HEK293 (cell line): ENCODE results near the gene EHD1.

Source experiments
- GLI4 ChIP-seq: fragments of 450-650 bp; formaldehyde crosslinking; IDR thresholded peaks from 2 replicates; pipeline ENCODE4 v1.5.1; 2016; ENCODE audit warnings: missing biosample characterization, missing genetic modification characterization
- GLIS2 ChIP-seq: fragments of 450-650 bp; formaldehyde crosslinking; IDR thresholded peaks from 2 replicates; pipeline ENCODE4 v1.5.1; 2016; ENCODE audit warnings: missing biosample characterization, missing genetic modification characterization
- HOXA7 ChIP-seq: sonication (generic); formaldehyde crosslinking; IDR thresholded peaks from 2 replicates; pipeline ENCODE4 v1.8.1; 2022; ENCODE audit warnings: missing genetic modification reagents, borderline replicate concordance
- PRDM1 ChIP-seq: fragments of 450-650 bp; formaldehyde crosslinking; IDR thresholded peaks from 2 replicates; pipeline ENCODE4; 2016; ENCODE audit warnings: missing biosample characterization, missing genetic modification characterization
- SCRT1 ChIP-seq: fragments of 450-650 bp; formaldehyde crosslinking; IDR thresholded peaks from 2 replicates; pipeline ENCODE4 v1.5.1; 2016; ENCODE audit warnings: missing biosample characterization, missing genetic modification characterization, borderline replicate concordance
- SETDB1 ChIP-seq: IDR thresholded peaks from one replicate; pipeline ENCODE4 v1.6.1; 2017; ENCODE audit warnings: mild to moderate bottlenecking, low read length, moderate library complexity, mixed read lengths; ENCODE audit not compliant: insufficient read length
- SP2 ChIP-seq: fragments of 450-650 bp; formaldehyde crosslinking; IDR thresholded peaks from 2 replicates; pipeline ENCODE4 v1.5.1; 2016; ENCODE audit warnings: missing biosample characterization, missing genetic modification characterization
- SP7 ChIP-seq: fragments of 450-650 bp; formaldehyde crosslinking; IDR thresholded peaks from 2 replicates; pipeline ENCODE4 v1.5.1; 2016; ENCODE audit warnings: missing biosample characterization, missing genetic modification characterization
- TRIM28 ChIP-seq: IDR thresholded peaks from 2 replicates; pipeline ENCODE4 v1.6.1; 2011; ENCODE audit warnings: low read length, control low read depth, borderline replicate concordance
- ZBTB48 ChIP-seq: fragments of 450-650 bp; formaldehyde crosslinking; IDR thresholded peaks from 2 replicates; pipeline ENCODE4 v1.5.1; 2016; ENCODE audit warnings: missing biosample characterization, missing genetic modification characterization
- ZBTB8A ChIP-seq: fragments of 450-650 bp; formaldehyde crosslinking; IDR thresholded peaks from 2 replicates; pipeline ENCODE4 v1.5.1; 2016; ENCODE audit warnings: missing biosample characterization, missing genetic modification characterization
- ZNF10 ChIP-seq: fragments of 450-650 bp; formaldehyde crosslinking; IDR thresholded peaks from 2 replicates; pipeline ENCODE4 v1.5.1; 2017; ENCODE audit warnings: missing biosample characterization, missing genetic modification characterization
- ZNF19 ChIP-seq: fragments of 450-650 bp; formaldehyde crosslinking; IDR thresholded peaks from 2 replicates; pipeline ENCODE4; 2016; ENCODE audit warnings: missing biosample characterization, missing genetic modification characterization, low read depth
- ZNF2 ChIP-seq: fragments of 450-650 bp; formaldehyde crosslinking; IDR thresholded peaks from 2 replicates; pipeline ENCODE4 v1.5.1; 2016; ENCODE audit warnings: missing biosample characterization, missing genetic modification characterization
- ZNF211 ChIP-seq: fragments of 450-650 bp; formaldehyde crosslinking; IDR thresholded peaks from 2 replicates; pipeline ENCODE4 v1.5.1; 2016; ENCODE audit warnings: low read depth, missing biosample characterization, missing genetic modification characterization
- ZNF366 ChIP-seq: fragments of 450-650 bp; formaldehyde crosslinking; conservative IDR thresholded peaks from 2 replicates; pipeline ENCODE4 v1.5.1; 2016; ENCODE audit warnings: missing biosample characterization, missing genetic modification characterization
- ZNF391 ChIP-seq: fragments of 450-650 bp; formaldehyde crosslinking; IDR thresholded peaks from 2 replicates; pipeline ENCODE4 v1.5.1; 2016; ENCODE audit warnings: low read depth, missing biosample characterization, missing genetic modification characterization, borderline replicate concordance
- ZNF426 ChIP-seq: fragments of 450-650 bp; formaldehyde crosslinking; IDR thresholded peaks from 2 replicates; pipeline ENCODE4 v1.5.1; 2017; ENCODE audit warnings: missing biosample characterization, missing genetic modification characterization, mild to moderate bottlenecking, inconsistent platforms, moderate library complexity
- ZNF510 ChIP-seq: fragments of 450-650 bp; formaldehyde crosslinking; IDR thresholded peaks from 2 replicates; pipeline ENCODE4 v1.5.1; 2018; ENCODE audit warnings: mild to moderate bottlenecking, missing genetic modification characterization, missing biosample characterization; ENCODE audit not compliant: insufficient replicate concordance
- ZNF548 ChIP-seq: fragments of 450-650 bp; formaldehyde crosslinking; IDR thresholded peaks from 2 replicates; pipeline ENCODE4 v1.5.1; 2016; ENCODE audit warnings: missing biosample characterization, missing genetic modification characterization
- ZNF549 ChIP-seq: fragments of 450-650 bp; IDR thresholded peaks from 2 replicates; pipeline ENCODE4 v1.5.1; 2018; ENCODE audit warnings: missing biosample characterization, missing genetic modification characterization, mild to moderate bottlenecking, inconsistent platforms, moderate library complexity
- ZNF791 ChIP-seq: fragments of 450-650 bp; formaldehyde crosslinking; IDR thresholded peaks from 2 replicates; pipeline ENCODE4 v1.5.1; 2016; ENCODE audit warnings: missing biosample characterization, missing genetic modification characterization
- ZNF792 ChIP-seq: fragments of 450-650 bp; formaldehyde crosslinking; IDR thresholded peaks from 2 replicates; pipeline ENCODE4 v1.5.1; 2016; ENCODE audit warnings: missing biosample characterization, missing genetic modification characterization
- TF ChIP-seq, protein P1 (sequence below): fragments of 450-650 bp; formaldehyde crosslinking; IDR thresholded peaks from 2 replicates; pipeline ENCODE4 v1.5.1; 2016; ENCODE audit warnings: missing biosample characterization, missing genetic modification characterization, borderline replicate concordance
- TF ChIP-seq, protein P2 (sequence below): IDR thresholded peaks from 2 replicates; pipeline ENCODE4 v1.6.1; 2011; ENCODE audit warnings: mild to moderate bottlenecking, low read depth, low read length, borderline replicate concordance
- TF ChIP-seq, protein P3 (sequence below): fragments of 450-650 bp; formaldehyde crosslinking; IDR thresholded peaks from 2 replicates; pipeline ENCODE4 v1.5.1; 2016; ENCODE audit warnings: missing biosample characterization, missing genetic modification characterization
- TF ChIP-seq, protein P4 (sequence below): fragments of 450-650 bp; formaldehyde crosslinking; IDR thresholded peaks from 2 replicates; pipeline ENCODE4 v1.5.1; 2016; ENCODE audit warnings: missing biosample characterization, missing genetic modification characterization
- TF ChIP-seq, protein P5 (sequence below): fragments of 450-650 bp; formaldehyde crosslinking; IDR thresholded peaks from 2 replicates; pipeline ENCODE4 v1.5.1; 2016; ENCODE audit warnings: missing biosample characterization, missing genetic modification characterization

EHD1 gene

DNA sequence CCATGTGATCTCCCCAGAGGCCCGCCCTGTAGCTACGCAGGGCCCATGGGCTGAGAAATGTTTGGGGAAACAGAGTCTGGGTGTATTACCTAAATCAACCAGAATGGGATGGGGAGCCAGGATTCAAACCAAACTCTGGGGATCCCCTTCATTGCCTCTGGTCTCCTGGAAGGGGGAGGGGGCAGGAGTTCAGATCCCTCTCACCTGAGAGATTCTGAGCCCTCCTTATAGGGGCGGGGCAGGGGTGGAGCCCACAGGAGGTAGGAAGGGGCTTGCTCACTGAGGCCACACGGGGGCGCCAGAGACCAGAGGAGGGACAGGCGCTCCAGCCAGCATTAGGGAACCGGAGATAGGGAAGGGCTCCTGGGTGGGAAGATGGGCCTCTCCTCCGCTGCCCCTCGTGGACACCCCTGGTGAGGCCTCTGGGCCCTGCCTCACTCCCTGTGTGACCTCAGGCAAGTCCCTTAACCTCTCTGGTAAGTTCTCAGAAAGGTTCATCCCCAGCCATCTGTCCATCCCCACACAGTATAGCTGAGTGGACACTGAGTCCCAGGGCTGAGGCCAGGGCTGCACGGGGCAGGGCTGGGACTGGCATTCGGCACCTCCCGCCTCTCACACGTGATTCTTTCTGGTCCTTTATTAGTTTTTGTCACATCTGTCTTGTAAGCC lies 31.3 kb downstream of the EHD1 start (continued):
- TF ChIP-seq, protein P1, sequence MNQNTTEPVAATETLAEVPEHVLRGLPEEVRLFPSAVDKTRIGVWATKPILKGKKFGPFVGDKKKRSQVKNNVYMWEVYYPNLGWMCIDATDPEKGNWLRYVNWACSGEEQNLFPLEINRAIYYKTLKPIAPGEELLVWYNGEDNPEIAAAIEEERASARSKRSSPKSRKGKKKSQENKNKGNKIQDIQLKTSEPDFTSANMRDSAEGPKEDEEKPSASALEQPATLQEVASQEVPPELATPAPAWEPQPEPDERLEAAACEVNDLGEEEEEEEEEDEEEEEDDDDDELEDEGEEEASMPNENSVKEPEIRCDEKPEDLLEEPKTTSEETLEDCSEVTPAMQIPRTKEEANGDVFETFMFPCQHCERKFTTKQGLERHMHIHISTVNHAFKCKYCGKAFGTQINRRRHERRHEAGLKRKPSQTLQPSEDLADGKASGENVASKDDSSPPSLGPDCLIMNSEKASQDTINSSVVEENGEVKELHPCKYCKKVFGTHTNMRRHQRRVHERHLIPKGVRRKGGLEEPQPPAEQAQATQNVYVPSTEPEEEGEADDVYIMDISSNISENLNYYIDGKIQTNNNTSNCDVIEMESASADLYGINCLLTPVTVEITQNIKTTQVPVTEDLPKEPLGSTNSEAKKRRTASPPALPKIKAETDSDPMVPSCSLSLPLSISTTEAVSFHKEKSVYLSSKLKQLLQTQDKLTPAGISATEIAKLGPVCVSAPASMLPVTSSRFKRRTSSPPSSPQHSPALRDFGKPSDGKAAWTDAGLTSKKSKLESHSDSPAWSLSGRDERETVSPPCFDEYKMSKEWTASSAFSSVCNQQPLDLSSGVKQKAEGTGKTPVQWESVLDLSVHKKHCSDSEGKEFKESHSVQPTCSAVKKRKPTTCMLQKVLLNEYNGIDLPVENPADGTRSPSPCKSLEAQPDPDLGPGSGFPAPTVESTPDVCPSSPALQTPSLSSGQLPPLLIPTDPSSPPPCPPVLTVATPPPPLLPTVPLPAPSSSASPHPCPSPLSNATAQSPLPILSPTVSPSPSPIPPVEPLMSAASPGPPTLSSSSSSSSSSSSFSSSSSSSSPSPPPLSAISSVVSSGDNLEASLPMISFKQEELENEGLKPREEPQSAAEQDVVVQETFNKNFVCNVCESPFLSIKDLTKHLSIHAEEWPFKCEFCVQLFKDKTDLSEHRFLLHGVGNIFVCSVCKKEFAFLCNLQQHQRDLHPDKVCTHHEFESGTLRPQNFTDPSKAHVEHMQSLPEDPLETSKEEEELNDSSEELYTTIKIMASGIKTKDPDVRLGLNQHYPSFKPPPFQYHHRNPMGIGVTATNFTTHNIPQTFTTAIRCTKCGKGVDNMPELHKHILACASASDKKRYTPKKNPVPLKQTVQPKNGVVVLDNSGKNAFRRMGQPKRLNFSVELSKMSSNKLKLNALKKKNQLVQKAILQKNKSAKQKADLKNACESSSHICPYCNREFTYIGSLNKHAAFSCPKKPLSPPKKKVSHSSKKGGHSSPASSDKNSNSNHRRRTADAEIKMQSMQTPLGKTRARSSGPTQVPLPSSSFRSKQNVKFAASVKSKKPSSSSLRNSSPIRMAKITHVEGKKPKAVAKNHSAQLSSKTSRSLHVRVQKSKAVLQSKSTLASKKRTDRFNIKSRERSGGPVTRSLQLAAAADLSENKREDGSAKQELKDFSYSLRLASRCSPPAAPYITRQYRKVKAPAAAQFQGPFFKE (tag by site-specific recombination), result no peak
- TF ChIP-seq ZNF510 (tag by site-specific recombination) (no peak), TRIM28 (no peak), HOXA7 (CRISPR knock-in tag) (no peak), ZNF19 (tag by site-specific recombination) (no peak), GLI4 (no peak), ZNF366 (tag by site-specific recombination) (no peak), GLIS2 (tag by site-specific recombination) (peak; percentile 46; the same call in 1 of the 2 replicates), ZNF10 (tag by site-specific recombination) (no peak), ZBTB8A (tag by site-specific recombination) (peak; percentile 54), ZNF2 (tag by site-specific recombination) (no peak), ZNF211 (tag by site-specific recombination) (no peak), SETDB1 (no peak), ZNF549 (no peak), SCRT1 (no peak), ZBTB48 (peak; percentile 89), SP2 (tag by site-specific recombination) (peak; percentile 49), PRDM1 (no peak), SP7 (tag by site-specific recombination) (no peak), ZNF791 (tag by site-specific recombination) (no peak), ZNF391 (tag by site-specific recombination) (no peak), ZNF426 (no peak), ZNF548 (tag by site-specific recombination) (no peak), ZNF792 (tag by site-specific recombination) (no peak)
- TF ChIP-seq, protein P2, sequence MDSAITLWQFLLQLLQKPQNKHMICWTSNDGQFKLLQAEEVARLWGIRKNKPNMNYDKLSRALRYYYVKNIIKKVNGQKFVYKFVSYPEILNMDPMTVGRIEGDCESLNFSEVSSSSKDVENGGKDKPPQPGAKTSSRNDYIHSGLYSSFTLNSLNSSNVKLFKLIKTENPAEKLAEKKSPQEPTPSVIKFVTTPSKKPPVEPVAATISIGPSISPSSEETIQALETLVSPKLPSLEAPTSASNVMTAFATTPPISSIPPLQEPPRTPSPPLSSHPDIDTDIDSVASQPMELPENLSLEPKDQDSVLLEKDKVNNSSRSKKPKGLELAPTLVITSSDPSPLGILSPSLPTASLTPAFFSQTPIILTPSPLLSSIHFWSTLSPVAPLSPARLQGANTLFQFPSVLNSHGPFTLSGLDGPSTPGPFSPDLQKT, result no peak
- TF ChIP-seq, protein P3, sequence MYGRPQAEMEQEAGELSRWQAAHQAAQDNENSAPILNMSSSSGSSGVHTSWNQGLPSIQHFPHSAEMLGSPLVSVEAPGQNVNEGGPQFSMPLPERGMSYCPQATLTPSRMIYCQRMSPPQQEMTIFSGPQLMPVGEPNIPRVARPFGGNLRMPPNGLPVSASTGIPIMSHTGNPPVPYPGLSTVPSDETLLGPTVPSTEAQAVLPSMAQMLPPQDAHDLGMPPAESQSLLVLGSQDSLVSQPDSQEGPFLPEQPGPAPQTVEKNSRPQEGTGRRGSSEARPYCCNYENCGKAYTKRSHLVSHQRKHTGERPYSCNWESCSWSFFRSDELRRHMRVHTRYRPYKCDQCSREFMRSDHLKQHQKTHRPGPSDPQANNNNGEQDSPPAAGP (tag by site-specific recombination), result peak; percentile 12; the same call in 1 of the 2 replicates
- TF ChIP-seq, protein P4, sequence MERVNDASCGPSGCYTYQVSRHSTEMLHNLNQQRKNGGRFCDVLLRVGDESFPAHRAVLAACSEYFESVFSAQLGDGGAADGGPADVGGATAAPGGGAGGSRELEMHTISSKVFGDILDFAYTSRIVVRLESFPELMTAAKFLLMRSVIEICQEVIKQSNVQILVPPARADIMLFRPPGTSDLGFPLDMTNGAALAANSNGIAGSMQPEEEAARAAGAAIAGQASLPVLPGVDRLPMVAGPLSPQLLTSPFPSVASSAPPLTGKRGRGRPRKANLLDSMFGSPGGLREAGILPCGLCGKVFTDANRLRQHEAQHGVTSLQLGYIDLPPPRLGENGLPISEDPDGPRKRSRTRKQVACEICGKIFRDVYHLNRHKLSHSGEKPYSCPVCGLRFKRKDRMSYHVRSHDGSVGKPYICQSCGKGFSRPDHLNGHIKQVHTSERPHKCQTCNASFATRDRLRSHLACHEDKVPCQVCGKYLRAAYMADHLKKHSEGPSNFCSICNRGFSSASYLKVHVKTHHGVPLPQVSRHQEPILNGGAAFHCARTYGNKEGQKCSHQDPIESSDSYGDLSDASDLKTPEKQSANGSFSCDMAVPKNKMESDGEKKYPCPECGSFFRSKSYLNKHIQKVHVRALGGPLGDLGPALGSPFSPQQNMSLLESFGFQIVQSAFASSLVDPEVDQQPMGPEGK, result peak; percentile 43; the same call in 1 of the 2 replicates
- TF ChIP-seq, protein P5, sequence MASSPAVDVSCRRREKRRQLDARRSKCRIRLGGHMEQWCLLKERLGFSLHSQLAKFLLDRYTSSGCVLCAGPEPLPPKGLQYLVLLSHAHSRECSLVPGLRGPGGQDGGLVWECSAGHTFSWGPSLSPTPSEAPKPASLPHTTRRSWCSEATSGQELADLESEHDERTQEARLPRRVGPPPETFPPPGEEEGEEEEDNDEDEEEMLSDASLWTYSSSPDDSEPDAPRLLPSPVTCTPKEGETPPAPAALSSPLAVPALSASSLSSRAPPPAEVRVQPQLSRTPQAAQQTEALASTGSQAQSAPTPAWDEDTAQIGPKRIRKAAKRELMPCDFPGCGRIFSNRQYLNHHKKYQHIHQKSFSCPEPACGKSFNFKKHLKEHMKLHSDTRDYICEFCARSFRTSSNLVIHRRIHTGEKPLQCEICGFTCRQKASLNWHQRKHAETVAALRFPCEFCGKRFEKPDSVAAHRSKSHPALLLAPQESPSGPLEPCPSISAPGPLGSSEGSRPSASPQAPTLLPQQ (tag by site-specific recombination), result peak; percentile 79; the same call in 1 of the 2 replicates
